Testis (tissue), 2 donors: ENCODE data around the gene FBXO17.

Experiments used
- POLR2A ChIP-seq: fragments of 450-650 bp; IDR thresholded peaks from one replicate; pipeline ENCODE4 v1.6.1; 2017; ENCODE audit warnings: antibody characterized with exemption, mild to moderate bottlenecking, moderate library complexity
- TF ChIP-seq, protein P1 (sequence below), 3 experiments: fragments of 450-650 bp in 2 of 3; fragments of 200-600 bp in 1 of 3; sonication (generic) in 1 of 3; IDR thresholded peaks; one replicate each; pipeline ENCODE4 v1.5.1; 2016 to 2019; ENCODE audit warnings: antibody characterized with exemption in 3 of 3, mild to moderate bottlenecking in 2 of 3, moderate library complexity in 1 of 3

DNA sequence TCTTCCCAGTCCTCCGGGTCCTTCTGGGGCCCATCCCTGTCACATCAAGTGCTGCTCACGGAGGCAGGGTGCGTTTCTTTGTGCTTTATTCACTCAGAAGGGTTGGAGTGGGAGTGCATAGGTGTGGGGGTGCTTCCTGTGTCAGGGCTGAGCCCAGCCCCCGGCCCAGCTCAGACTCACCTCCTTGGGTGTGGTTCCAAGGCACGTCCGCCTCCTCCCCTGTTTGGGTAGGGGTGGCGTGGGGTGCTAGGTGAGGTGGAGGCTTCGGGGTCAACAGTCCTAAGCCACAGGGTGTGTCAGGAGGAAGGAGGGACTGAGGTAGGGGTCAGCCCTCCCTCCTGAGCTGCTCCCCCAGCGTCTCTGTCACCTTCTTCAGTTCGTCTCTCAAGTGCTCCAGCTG is 66.6 kb downstream of the FBXO17 start:
- TF ChIP-seq, protein P1, sequence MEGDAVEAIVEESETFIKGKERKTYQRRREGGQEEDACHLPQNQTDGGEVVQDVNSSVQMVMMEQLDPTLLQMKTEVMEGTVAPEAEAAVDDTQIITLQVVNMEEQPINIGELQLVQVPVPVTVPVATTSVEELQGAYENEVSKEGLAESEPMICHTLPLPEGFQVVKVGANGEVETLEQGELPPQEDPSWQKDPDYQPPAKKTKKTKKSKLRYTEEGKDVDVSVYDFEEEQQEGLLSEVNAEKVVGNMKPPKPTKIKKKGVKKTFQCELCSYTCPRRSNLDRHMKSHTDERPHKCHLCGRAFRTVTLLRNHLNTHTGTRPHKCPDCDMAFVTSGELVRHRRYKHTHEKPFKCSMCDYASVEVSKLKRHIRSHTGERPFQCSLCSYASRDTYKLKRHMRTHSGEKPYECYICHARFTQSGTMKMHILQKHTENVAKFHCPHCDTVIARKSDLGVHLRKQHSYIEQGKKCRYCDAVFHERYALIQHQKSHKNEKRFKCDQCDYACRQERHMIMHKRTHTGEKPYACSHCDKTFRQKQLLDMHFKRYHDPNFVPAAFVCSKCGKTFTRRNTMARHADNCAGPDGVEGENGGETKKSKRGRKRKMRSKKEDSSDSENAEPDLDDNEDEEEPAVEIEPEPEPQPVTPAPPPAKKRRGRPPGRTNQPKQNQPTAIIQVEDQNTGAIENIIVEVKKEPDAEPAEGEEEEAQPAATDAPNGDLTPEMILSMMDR (IDR thresholded peaks at IDR 0.05) = no peak
- TF ChIP-seq POLR2A = no peak
